Measurements from ENCODE around the gene SDCCAG8.

GRCh38 chr1:243461700-243462099, 205.9 kb downstream of the SDCCAG8 start:
- TF ChIP-seq POLR2A (IDR thresholded peaks at IDR 0.05) (no peak), CTCF (IDR thresholded peaks at IDR 0.05) (no peak)
